Measurements from ENCODE around the gene ZGPAT. TPM values are rescaled to one million over a fixed set of nuclear protein-coding genes. Genes with fewer than 3 reads are reported as not detected.

The ZGPAT gene
- total and polyA plus RNA-seq, 2 of the 4 experiments (the other 2 are of a cell fraction), result 13.4 to 20.2 TPM

- H2BK5ac ChIP-seq (ENCODE audit: low read depth, low read length, poor library complexity, severe bottlenecking), result no peak overlapping the region
- BruUV-seq (replicated peaks), result no TSS peak
- H3K4me1 ChIP-seq (ENCODE audit: control insufficient read depth, insufficient read depth, low read length), result peaks cover 5% of the 10 kb centered on the region
- ATAC-seq (ENCODE audit: low read depth), result no peak
- no peak overlapping the region for H2AK5ac ChIP-seq (ENCODE audit: low read depth, low read length)
- H2BK15ac ChIP-seq (ENCODE audit: low read depth, low read length), result no peak overlapping the region
- no peaks in the 10 kb centered on the region for H3K9me3 ChIP-seq (ENCODE audit: control insufficient read depth, insufficient read depth, low read length)
- H4K5ac ChIP-seq (ENCODE audit: low read depth, low read length), result no peak overlapping the region
- dilution Hi-C loops (cut with HindIII; ENCODE audit: low sequenced_read_pairs, unreplicated experiment) (no loop called here), in situ Hi-C loops (cut with MboI; ENCODE audit: low sequenced_read_pairs) (no loop called here), intact Hi-C loops (cut with micrococcal nuclease) (no loop called here)
- no peak overlapping the region for H3K4ac ChIP-seq (ENCODE audit: low read depth, low read length)
- peaks cover 4 to 8% of the 10 kb centered on the region in 2 experiments; a peak in 2 of 4 replicates for H3K79me1 ChIP-seq (ENCODE audit: low read depth in 1 of 2, low read length in 2 of 2)
- H3K56ac ChIP-seq (ENCODE audit: extremely low read depth, insufficient read depth, low read length), result no peak overlapping the region
- H2AK9ac ChIP-seq (replicated peaks; ENCODE audit: low read depth, low read length, poor library complexity), result peak overlapping the region; percentile 20
- CTCF ChIA-PET, result no interaction called here
- no peak overlapping the region for H2BK20ac ChIP-seq (ENCODE audit: low read depth, low read length)
- H3K4me2 ChIP-seq (ENCODE audit: low read depth, low read length), result no peak overlapping the region
- POLR2A ChIA-PET (ENCODE audit: unreplicated experiment), result no interaction called here
- H2BK120ac ChIP-seq (ENCODE audit: low read depth, low read length), result no peak overlapping the region
- no peak overlapping the region for H3K27ac ChIP-seq (ENCODE audit: insufficient read depth, low read length)
- TF ChIP-seq USF2 (IDR thresholded peaks at IDR 0.05; ENCODE audit: low read depth, low read length) (no peak), FOS (IDR thresholded peaks at IDR 0.05; ENCODE audit: low read depth, low read length) (no peak), POLR2A (IDR thresholded peaks at IDR 0.05; ENCODE audit: low read depth, low read length) (no peak), NFE2L2 (IDR thresholded peaks at IDR 0.05; ENCODE audit: low read depth, low read length) (no peak), MAZ (IDR thresholded peaks at IDR 0.05; ENCODE audit: borderline replicate concordance, low read depth, low read length) (no peak), CEBPB (IDR thresholded peaks at IDR 0.05; ENCODE audit: low read depth, low read length) (no peak), BHLHE40 (IDR thresholded peaks at IDR 0.05; ENCODE audit: low read depth, low read length) (no peak), RAD21 (IDR thresholded peaks at IDR 0.05; ENCODE audit: low read length) (no peak), RFX5 (IDR thresholded peaks at IDR 0.05; ENCODE audit: low read depth, low read length) (no peak), MXI1 (IDR thresholded peaks at IDR 0.05; ENCODE audit: borderline replicate concordance, low read depth, low read length) (no peak), CHD1 (IDR thresholded peaks at IDR 0.05; ENCODE audit: low read depth, low read length) (no peak)
- TF ChIP-seq, protein P1, sequence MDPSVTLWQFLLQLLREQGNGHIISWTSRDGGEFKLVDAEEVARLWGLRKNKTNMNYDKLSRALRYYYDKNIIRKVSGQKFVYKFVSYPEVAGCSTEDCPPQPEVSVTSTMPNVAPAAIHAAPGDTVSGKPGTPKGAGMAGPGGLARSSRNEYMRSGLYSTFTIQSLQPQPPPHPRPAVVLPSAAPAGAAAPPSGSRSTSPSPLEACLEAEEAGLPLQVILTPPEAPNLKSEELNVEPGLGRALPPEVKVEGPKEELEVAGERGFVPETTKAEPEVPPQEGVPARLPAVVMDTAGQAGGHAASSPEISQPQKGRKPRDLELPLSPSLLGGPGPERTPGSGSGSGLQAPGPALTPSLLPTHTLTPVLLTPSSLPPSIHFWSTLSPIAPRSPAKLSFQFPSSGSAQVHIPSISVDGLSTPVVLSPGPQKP (IDR thresholded peaks at IDR 0.05; ENCODE audit: borderline replicate concordance, low read depth, low read length), result no peak
- TF ChIP-seq, protein P2, sequence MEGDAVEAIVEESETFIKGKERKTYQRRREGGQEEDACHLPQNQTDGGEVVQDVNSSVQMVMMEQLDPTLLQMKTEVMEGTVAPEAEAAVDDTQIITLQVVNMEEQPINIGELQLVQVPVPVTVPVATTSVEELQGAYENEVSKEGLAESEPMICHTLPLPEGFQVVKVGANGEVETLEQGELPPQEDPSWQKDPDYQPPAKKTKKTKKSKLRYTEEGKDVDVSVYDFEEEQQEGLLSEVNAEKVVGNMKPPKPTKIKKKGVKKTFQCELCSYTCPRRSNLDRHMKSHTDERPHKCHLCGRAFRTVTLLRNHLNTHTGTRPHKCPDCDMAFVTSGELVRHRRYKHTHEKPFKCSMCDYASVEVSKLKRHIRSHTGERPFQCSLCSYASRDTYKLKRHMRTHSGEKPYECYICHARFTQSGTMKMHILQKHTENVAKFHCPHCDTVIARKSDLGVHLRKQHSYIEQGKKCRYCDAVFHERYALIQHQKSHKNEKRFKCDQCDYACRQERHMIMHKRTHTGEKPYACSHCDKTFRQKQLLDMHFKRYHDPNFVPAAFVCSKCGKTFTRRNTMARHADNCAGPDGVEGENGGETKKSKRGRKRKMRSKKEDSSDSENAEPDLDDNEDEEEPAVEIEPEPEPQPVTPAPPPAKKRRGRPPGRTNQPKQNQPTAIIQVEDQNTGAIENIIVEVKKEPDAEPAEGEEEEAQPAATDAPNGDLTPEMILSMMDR (conservative IDR thresholded peaks at IDR 0.05; ENCODE audit: low read depth, low read length), result no peak
- no peaks in the 10 kb centered on the region for H3K27me3 ChIP-seq (ENCODE audit: control insufficient read depth, insufficient read depth, low read length)
- H3K18ac ChIP-seq (ENCODE audit: low read depth, low read length), result no peak overlapping the region
- no peak overlapping the region for H4K91ac ChIP-seq (ENCODE audit: insufficient read depth, low read depth, low read length)
- no peak overlapping the region for H3K14ac ChIP-seq (replicated peaks; ENCODE audit: low read depth, low read length)
- no peak overlapping the region for H3K23ac ChIP-seq (ENCODE audit: low read depth, low read length)
- H3K9me1 ChIP-seq (ENCODE audit: insufficient read depth, low read length), result no peaks in the 10 kb centered on the region
- H3K4me3 ChIP-seq (ENCODE audit: insufficient read depth, low read depth, low read length), result no peak overlapping the region
- DNase-seq, result no peak
- no peak overlapping the region for H4K8ac ChIP-seq (ENCODE audit: low read depth in 2 of 2, low read length in 2 of 2)
- H4K20me1 ChIP-seq (ENCODE audit: insufficient read depth, low read length), result peaks cover 4% of the 10 kb centered on the region
- H3K36me3 ChIP-seq (ENCODE audit: control insufficient read depth, insufficient read depth, low read length), result peaks cover 30% of the 10 kb centered on the region; the same call in 1 of the 2 replicates
- no peak overlapping the region for H3K9ac ChIP-seq (ENCODE audit: low read depth, low read length)
- WGBS, 2 experiments (ENCODE audit: extremely low coverage in 2 of 2, insufficient read length in 1 of 2), result 94% methylated on average over 5 of the region's 26 CpGs; no CpG with 5 or more reads in 1 of the 2 experiments
- H2AFZ ChIP-seq (replicated peaks; ENCODE audit: low read length, poor library complexity), result no peak overlapping the region
Observed at GRCh38 chr20:63745961-63746731, 38.3 kb downstream of the ZGPAT start.

Measured in IMR-90 (cell line).